GM12873 (cell line): ENCODE measurements around the gene CALR3.
A peak's percentile ranks its signal among the peaks of the same experiment; 100 is the strongest.

Source experiments
- CTCF ChIP-seq: IDR thresholded peaks from 2 replicates; pipeline ENCODE4 v1.5.1; 2012; ENCODE audit warnings: low read depth, mild to moderate bottlenecking, moderate library complexity, low read length, control low read depth; ENCODE audit not compliant: insufficient read depth; ENCODE audit errors: missing control alignments

The CALR3 gene

GRCh38 chr19:16520986-16521624, 25.1 kb upstream of the CALR3 start:
- TF ChIP-seq CTCF: no peak

- TF ChIP-seq CTCF: no peak
Measured at GRCh38 chr19:16520074-16520973, 24.4 kb upstream of the CALR3 start.

- TF ChIP-seq CTCF: no peak
Measured at GRCh38 chr19:16519230-16519687, 23.3 kb upstream of the CALR3 start.

- TF ChIP-seq CTCF: peak; percentile 3
Measured at GRCh38 chr19:16518483-16519229, 22.7 kb upstream of the CALR3 start.

GRCh38 chr19:16518061-16518460, 22.1 kb upstream of the CALR3 start:
- TF ChIP-seq CTCF: no peak

GRCh38 chr19:16516923-16517610, 21.1 kb upstream of the CALR3 start:
- peak; percentile 3 for TF ChIP-seq CTCF
